ENCODE results near the gene SLC16A2. TPM values are rescaled to one million over a fixed set of nuclear protein-coding genes. Genes with fewer than 3 reads are reported as not detected.

The SLC16A2 gene
- polyA plus RNA-seq, 3 donors: not detected

GRCh38 chrX:74536152-74536831 is 115.0 kb downstream of the SLC16A2 start:
- peak overlapping the region; percentile 80 to 87 for H3K4me3 Mint-ChIP-seq
- Histone ChIP-seq H3K9ac (ENCODE audit: insufficient read depth, low read length, poor library complexity, severe bottlenecking) (peak overlapping the region; percentile 64), H3K79me2 (ENCODE audit: insufficient read depth, low read length) (no peaks in the 10 kb centered on the region), H2AFZ (ENCODE audit: insufficient read depth, low read depth, low read length, poor library complexity, severe bottlenecking) (peak overlapping the region; percentile 86), H3K27me3 (ENCODE audit: control insufficient read depth in 2 of 2, insufficient read depth in 2 of 2, low read length in 2 of 2) (no peaks in the 10 kb centered on the region), H3K36me3 (replicated peaks in 1 of 2; ENCODE audit: control insufficient read depth in 1 of 2, insufficient read depth in 2 of 2, low read length in 2 of 2) (no peaks in the 10 kb centered on the region), H4K20me1 (ENCODE audit: insufficient read depth, low read length) (no peaks in the 10 kb centered on the region), H3K4me3 (replicated peaks in 1 of 3; ENCODE audit: low read depth in 2 of 3, low read length in 3 of 3) (peak overlapping the region; percentile 44 to 78 (median 72)), H3K4me1 (ENCODE audit: control insufficient read depth in 1 of 2, insufficient read depth in 2 of 2, low read length in 2 of 2) (peaks cover 17 to 20% of the 10 kb centered on the region in 2 donors), H3K27ac (ENCODE audit: low read depth in 1 of 2, low read length in 2 of 2) (peak overlapping the region in 1 of 2 donors; percentile 43), H3K9me3 (replicated peaks in 1 of 2; ENCODE audit: control insufficient read depth in 1 of 2, insufficient read depth in 1 of 2, low read length in 2 of 2) (no peaks in the 10 kb centered on the region), H3K4me2 (replicated peaks; ENCODE audit: extremely low read depth, low read length, poor library complexity, severe bottlenecking) (peak overlapping the region; percentile 82)
- intact Hi-C loops (cut with micrococcal nuclease): no loop called here
- TF ChIP-seq, protein P1, sequence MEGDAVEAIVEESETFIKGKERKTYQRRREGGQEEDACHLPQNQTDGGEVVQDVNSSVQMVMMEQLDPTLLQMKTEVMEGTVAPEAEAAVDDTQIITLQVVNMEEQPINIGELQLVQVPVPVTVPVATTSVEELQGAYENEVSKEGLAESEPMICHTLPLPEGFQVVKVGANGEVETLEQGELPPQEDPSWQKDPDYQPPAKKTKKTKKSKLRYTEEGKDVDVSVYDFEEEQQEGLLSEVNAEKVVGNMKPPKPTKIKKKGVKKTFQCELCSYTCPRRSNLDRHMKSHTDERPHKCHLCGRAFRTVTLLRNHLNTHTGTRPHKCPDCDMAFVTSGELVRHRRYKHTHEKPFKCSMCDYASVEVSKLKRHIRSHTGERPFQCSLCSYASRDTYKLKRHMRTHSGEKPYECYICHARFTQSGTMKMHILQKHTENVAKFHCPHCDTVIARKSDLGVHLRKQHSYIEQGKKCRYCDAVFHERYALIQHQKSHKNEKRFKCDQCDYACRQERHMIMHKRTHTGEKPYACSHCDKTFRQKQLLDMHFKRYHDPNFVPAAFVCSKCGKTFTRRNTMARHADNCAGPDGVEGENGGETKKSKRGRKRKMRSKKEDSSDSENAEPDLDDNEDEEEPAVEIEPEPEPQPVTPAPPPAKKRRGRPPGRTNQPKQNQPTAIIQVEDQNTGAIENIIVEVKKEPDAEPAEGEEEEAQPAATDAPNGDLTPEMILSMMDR (IDR thresholded peaks at IDR 0.05): peak; percentile 53
- DNase-seq: peak; percentile 43 to 48 (median 47)
- peaks cover 23% of the 10 kb centered on the region for H3K4me1 Mint-ChIP-seq
- peaks cover 0 to 10% (median 2%) of the 10 kb centered on the region in 7 donors for H3K9me3 Mint-ChIP-seq
- no peaks in the 10 kb centered on the region for H3K36me3 Mint-ChIP-seq
- H3K27me3 Mint-ChIP-seq (ENCODE audit: low read depth in 3 of 3): peaks cover 1 to 8% (median 3%) of the 10 kb centered on the region in 3 donors
- WGBS (ENCODE audit: insufficient coverage): 3% methylated on average over 28 of the region's 48 CpGs
- peak overlapping the region in 3 of 7 donors; percentile 8 to 67 (median 47) for H3K27ac Mint-ChIP-seq

- H3K79me2 ChIP-seq (ENCODE audit: insufficient read depth, low read length): no peaks in the 10 kb centered on the region
- H3K4me2 ChIP-seq (replicated peaks; ENCODE audit: extremely low read depth, low read length, poor library complexity, severe bottlenecking): peak overlapping the region; percentile 82
- peak overlapping the region; percentile 44 to 78 (median 72) for H3K4me3 ChIP-seq (replicated peaks in 1 of 3; ENCODE audit: low read depth in 2 of 3, low read length in 3 of 3)
- Mint-ChIP-seq H3K27ac (peak overlapping the region in 3 of 7 donors; percentile 41 to 69 (median 47)), H3K4me1 (peaks cover 23% of the 10 kb centered on the region), H3K27me3 (ENCODE audit: low read depth in 3 of 3) (peaks cover 3 to 12% (median 3%) of the 10 kb centered on the region in 3 donors), H3K4me3 (peak overlapping the region; percentile 80 to 87), H3K9me3 (peaks cover 0 to 10% (median 2%) of the 10 kb centered on the region in 7 donors), H3K36me3 (no peaks in the 10 kb centered on the region)
- TF ChIP-seq, protein P1 (IDR thresholded peaks at IDR 0.05): no peak
- peak overlapping the region; percentile 86 for H2AFZ ChIP-seq (ENCODE audit: insufficient read depth, low read depth, low read length, poor library complexity, severe bottlenecking)
- H3K9ac ChIP-seq (ENCODE audit: insufficient read depth, low read length, poor library complexity, severe bottlenecking): peak overlapping the region; percentile 64
- intact Hi-C loops (cut with micrococcal nuclease): no loop called here
- no peak for DNase-seq
- H4K20me1 ChIP-seq (ENCODE audit: insufficient read depth, low read length): no peaks in the 10 kb centered on the region
- H3K27me3 ChIP-seq (ENCODE audit: control insufficient read depth in 2 of 2, insufficient read depth in 2 of 2, low read length in 2 of 2): no peaks in the 10 kb centered on the region
- H3K4me1 ChIP-seq (ENCODE audit: control insufficient read depth in 1 of 2, insufficient read depth in 2 of 2, low read length in 2 of 2): peaks cover 17 to 20% of the 10 kb centered on the region in 2 donors
- no peaks in the 10 kb centered on the region for H3K36me3 ChIP-seq (replicated peaks in 1 of 2; ENCODE audit: control insufficient read depth in 1 of 2, insufficient read depth in 2 of 2, low read length in 2 of 2)
- WGBS (ENCODE audit: insufficient coverage): 3% methylated on average over 7 of the region's 26 CpGs
- H3K9me3 ChIP-seq (replicated peaks in 1 of 2; ENCODE audit: control insufficient read depth in 1 of 2, insufficient read depth in 1 of 2, low read length in 2 of 2): no peaks in the 10 kb centered on the region
- no peak overlapping the region for H3K27ac ChIP-seq (ENCODE audit: low read depth in 1 of 2, low read length in 2 of 2)
Observed at GRCh38 chrX:74536832-74537371, 115.6 kb downstream of the SLC16A2 start.

Measured in CD14-positive monocyte (primary cell).